Measurements from ENCODE around the gene CYP19A1. TPM values are rescaled to one million over a fixed set of nuclear protein-coding genes. Genes with fewer than 3 reads are reported as not detected.

Gene CYP19A1
- total and polyA plus RNA-seq, 2 donors (not counting 1 experiment from before 2014, with no cell fraction given): not detected

GRCh38 chr15:51265037-51265555 lies 73.3 kb downstream of the CYP19A1 start:
- intact Hi-C loops (cut with micrococcal nuclease): no loop called here
- Histone ChIP-seq H3K4me1 (ENCODE audit: control insufficient read depth in 2 of 2, insufficient read depth in 2 of 2, low read length in 2 of 2) (peaks cover 12 to 14% of the 10 kb centered on the region in 2 donors), H3K4me3 (ENCODE audit: control extremely low read depth in 1 of 5, extremely low read depth in 1 of 5, insufficient read depth in 1 of 5, low read depth in 2 of 5, low read length in 4 of 5) (no peak overlapping the region), H3K9ac (ENCODE audit: low read length) (no peak overlapping the region), H2AFZ (ENCODE audit: insufficient read depth, low read depth, low read length, poor library complexity, severe bottlenecking) (no peak overlapping the region), H3K4me2 (replicated peaks; ENCODE audit: low read depth, low read length, poor library complexity, severe bottlenecking) (no peak overlapping the region), H3K36me3 (replicated peaks in 1 of 2; ENCODE audit: control extremely low read depth in 1 of 2, control insufficient read depth in 1 of 2, extremely low read depth in 1 of 2, insufficient read depth in 2 of 2, low read length in 1 of 2) (no peaks in the 10 kb centered on the region), H3K27ac (ENCODE audit: low read length in 2 of 2) (no peak overlapping the region), H3K27me3 (replicated peaks in 1 of 4; ENCODE audit: control extremely low read depth in 1 of 4, control insufficient read depth in 3 of 4, insufficient read depth in 4 of 4, low read length in 3 of 4) (peaks cover 0 to 33% (median 14%) of the 10 kb centered on the region in 4 experiments), H4K20me1 (ENCODE audit: control insufficient read depth, insufficient read depth, low read length, poor library complexity, severe bottlenecking) (no peaks in the 10 kb centered on the region), H3K9me3 (ENCODE audit: control extremely low read depth in 1 of 3, control insufficient read depth in 2 of 3, insufficient read depth in 1 of 3, low read length in 2 of 3) (peaks cover 0 to 4% (median 0%) of the 10 kb centered on the region in 3 donors), H3K79me2 (ENCODE audit: control insufficient read depth, insufficient read depth, low read length) (no peaks in the 10 kb centered on the region)
- Mint-ChIP-seq H3K4me1 (peaks cover 7% of the 10 kb centered on the region), H3K27ac (no peak overlapping the region), H3K27me3 (peaks cover 35% of the 10 kb centered on the region), H3K4me3 (no peak overlapping the region), H3K9me3 (ENCODE audit: insufficient read depth) (peaks cover 4% of the 10 kb centered on the region)
- no peak for DNase-seq
- 88% methylated on average over 3 of the region's 5 CpGs for WGBS (ENCODE audit: insufficient coverage)
- ATAC-seq (ENCODE audit: low read depth): no peak
- ChIA-PET POLR2A (no interaction called here), CTCF (interaction anchor here (1.5 kb wide), 1 partner anchor 102 kb away, joined by 3 read pairs; no protein-coding TSS in a partner anchor)
- no peak for TF ChIP-seq EZH2 (IDR thresholded peaks at IDR 0.05; ENCODE audit: borderline replicate concordance, insufficient read depth, low read depth, low read length, poor library complexity, severe bottlenecking)
- no peak for TF ChIP-seq CTCF (IDR thresholded peaks at IDR 0.05)

- Histone ChIP-seq H3K27me3 (replicated peaks in 1 of 4; ENCODE audit: control extremely low read depth in 1 of 4, control insufficient read depth in 3 of 4, insufficient read depth in 4 of 4, low read length in 3 of 4) (peaks cover 0 to 32% (median 8%) of the 10 kb centered on the region in 4 experiments), H3K36me3 (replicated peaks in 1 of 2; ENCODE audit: control extremely low read depth in 1 of 2, control insufficient read depth in 1 of 2, extremely low read depth in 1 of 2, insufficient read depth in 2 of 2, low read length in 1 of 2) (no peaks in the 10 kb centered on the region), H3K27ac (ENCODE audit: low read length in 2 of 2) (no peak overlapping the region), H3K9ac (ENCODE audit: low read length) (no peak overlapping the region), H3K4me3 (ENCODE audit: control extremely low read depth in 1 of 5, extremely low read depth in 1 of 5, insufficient read depth in 1 of 5, low read depth in 2 of 5, low read length in 4 of 5) (no peak overlapping the region), H4K20me1 (ENCODE audit: control insufficient read depth, insufficient read depth, low read length, poor library complexity, severe bottlenecking) (no peaks in the 10 kb centered on the region), H3K4me1 (ENCODE audit: control insufficient read depth in 2 of 2, insufficient read depth in 2 of 2, low read length in 2 of 2) (peaks cover 12 to 14% of the 10 kb centered on the region in 2 donors), H2AFZ (ENCODE audit: insufficient read depth, low read depth, low read length, poor library complexity, severe bottlenecking) (no peak overlapping the region), H3K9me3 (ENCODE audit: control extremely low read depth in 1 of 3, control insufficient read depth in 2 of 3, insufficient read depth in 1 of 3, low read length in 2 of 3) (peaks cover 0 to 4% (median 0%) of the 10 kb centered on the region in 3 donors), H3K4me2 (replicated peaks; ENCODE audit: low read depth, low read length, poor library complexity, severe bottlenecking) (no peak overlapping the region), H3K79me2 (ENCODE audit: control insufficient read depth, insufficient read depth, low read length) (no peaks in the 10 kb centered on the region)
- no peak overlapping the region for H3K4me3 Mint-ChIP-seq
- H3K9me3 Mint-ChIP-seq (ENCODE audit: insufficient read depth): peaks cover 4% of the 10 kb centered on the region
- peaks cover 22% of the 10 kb centered on the region for H3K27me3 Mint-ChIP-seq
- ChIA-PET CTCF (interaction anchor here (1.5 kb wide), 1 partner anchor 101 kb away, joined by 3 read pairs; no protein-coding TSS in a partner anchor), POLR2A (no interaction called here)
- peaks cover 7% of the 10 kb centered on the region for H3K4me1 Mint-ChIP-seq
- ATAC-seq (ENCODE audit: low read depth) (no peak), DNase-seq (no peak)
- intact Hi-C loops (cut with micrococcal nuclease): no loop called here
- no peak overlapping the region for H3K27ac Mint-ChIP-seq
- TF ChIP-seq EZH2 (IDR thresholded peaks at IDR 0.05; ENCODE audit: borderline replicate concordance, insufficient read depth, low read depth, low read length, poor library complexity, severe bottlenecking): no peak
- no peak for TF ChIP-seq CTCF (IDR thresholded peaks at IDR 0.05)
Observed at GRCh38 chr15:51263726-51264125, 74.7 kb downstream of the CYP19A1 start.
